ENCODE data around the gene IKZF1. TPM values are rescaled to one million over a fixed set of nuclear protein-coding genes. Genes with fewer than 3 reads are reported as not detected.

Gene IKZF1
- total and polyA plus RNA-seq, 9 of the 15 experiments (the other 6 are each of a cell fraction or from before 2014, with no cell fraction given), result 12.6 to 85.3 (median 44.7) TPM

GRCh38 chr7:50335795-50336754 is 31.6 kb downstream of the IKZF1 start (continued):
- TF ChIP-seq SIN3A (IDR thresholded peaks at IDR 0.05; ENCODE audit: borderline replicate concordance in 2 of 2, control insufficient read depth in 1 of 2, low read depth in 2 of 2, low read length in 2 of 2), result peak in 1 of 2 experiments; percentile 57; a peak in 1 of 4 replicates
- TF ChIP-seq HDAC2 (IDR thresholded peaks at IDR 0.05), result no peak
- no peak for TF ChIP-seq OTX1 (CRISPR knock-in tag; IDR thresholded peaks at IDR 0.05)
- TF ChIP-seq, protein P1, sequence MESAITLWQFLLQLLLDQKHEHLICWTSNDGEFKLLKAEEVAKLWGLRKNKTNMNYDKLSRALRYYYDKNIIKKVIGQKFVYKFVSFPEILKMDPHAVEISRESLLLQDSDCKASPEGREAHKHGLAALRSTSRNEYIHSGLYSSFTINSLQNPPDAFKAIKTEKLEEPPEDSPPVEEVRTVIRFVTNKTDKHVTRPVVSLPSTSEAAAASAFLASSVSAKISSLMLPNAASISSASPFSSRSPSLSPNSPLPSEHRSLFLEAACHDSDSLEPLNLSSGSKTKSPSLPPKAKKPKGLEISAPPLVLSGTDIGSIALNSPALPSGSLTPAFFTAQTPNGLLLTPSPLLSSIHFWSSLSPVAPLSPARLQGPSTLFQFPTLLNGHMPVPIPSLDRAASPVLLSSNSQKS (CRISPR knock-in tag; IDR thresholded peaks at IDR 0.05), result no peak
- no peak for TF ChIP-seq ZNF12 (CRISPR knock-in tag; IDR thresholded peaks at IDR 0.05)
- no peak for TF ChIP-seq ZBTB12 (CRISPR knock-in tag; IDR thresholded peaks at IDR 0.05)
- no peak for TF ChIP-seq TBP (optimal IDR thresholded peaks at IDR 0.05; ENCODE audit: low read depth, low read length)
- no peak for TF ChIP-seq FOXM1 (IDR thresholded peaks at IDR 0.05; ENCODE audit: low read depth)
- no peak for TF ChIP-seq FOXM1 (CRISPR knock-in tag; IDR thresholded peaks at IDR 0.05; ENCODE audit: low read depth)
- no peak for TF ChIP-seq CCNT2 (IDR thresholded peaks at IDR 0.05; ENCODE audit: borderline replicate concordance, extremely low read depth, insufficient read length, low read depth, low read length)
- no peak for TF ChIP-seq HEY1 (CRISPR knock-in tag; IDR thresholded peaks at IDR 0.05; ENCODE audit: borderline replicate concordance)
- no peak for TF ChIP-seq SRSF3 (IDR thresholded peaks at IDR 0.05; ENCODE audit: insufficient read depth, low read length)
- TF ChIP-seq CBX5 (IDR thresholded peaks at IDR 0.05; ENCODE audit: borderline replicate concordance, low read depth), result no peak
- TF ChIP-seq, protein P2, sequence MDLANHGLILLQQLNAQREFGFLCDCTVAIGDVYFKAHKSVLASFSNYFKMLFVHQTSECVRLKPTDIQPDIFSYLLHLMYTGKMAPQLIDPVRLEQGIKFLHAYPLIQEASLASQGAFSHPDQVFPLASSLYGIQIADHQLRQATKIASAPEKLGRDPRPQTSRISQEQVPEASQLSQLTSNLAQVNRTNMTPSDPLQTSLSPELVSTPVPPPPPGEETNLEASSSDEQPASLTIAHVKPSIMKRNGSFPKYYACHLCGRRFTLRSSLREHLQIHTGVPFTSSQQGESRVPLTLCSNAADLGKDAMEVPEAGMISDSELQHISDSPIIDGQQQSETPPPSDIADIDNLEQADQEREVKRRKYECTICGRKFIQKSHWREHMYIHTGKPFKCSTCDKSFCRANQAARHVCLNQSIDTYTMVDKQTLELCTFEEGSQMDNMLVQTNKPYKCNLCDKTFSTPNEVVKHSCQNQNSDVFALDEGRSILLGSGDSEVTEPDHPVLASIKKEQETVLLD (IDR thresholded peaks at IDR 0.05), result no peak
- TF ChIP-seq, protein P3, sequence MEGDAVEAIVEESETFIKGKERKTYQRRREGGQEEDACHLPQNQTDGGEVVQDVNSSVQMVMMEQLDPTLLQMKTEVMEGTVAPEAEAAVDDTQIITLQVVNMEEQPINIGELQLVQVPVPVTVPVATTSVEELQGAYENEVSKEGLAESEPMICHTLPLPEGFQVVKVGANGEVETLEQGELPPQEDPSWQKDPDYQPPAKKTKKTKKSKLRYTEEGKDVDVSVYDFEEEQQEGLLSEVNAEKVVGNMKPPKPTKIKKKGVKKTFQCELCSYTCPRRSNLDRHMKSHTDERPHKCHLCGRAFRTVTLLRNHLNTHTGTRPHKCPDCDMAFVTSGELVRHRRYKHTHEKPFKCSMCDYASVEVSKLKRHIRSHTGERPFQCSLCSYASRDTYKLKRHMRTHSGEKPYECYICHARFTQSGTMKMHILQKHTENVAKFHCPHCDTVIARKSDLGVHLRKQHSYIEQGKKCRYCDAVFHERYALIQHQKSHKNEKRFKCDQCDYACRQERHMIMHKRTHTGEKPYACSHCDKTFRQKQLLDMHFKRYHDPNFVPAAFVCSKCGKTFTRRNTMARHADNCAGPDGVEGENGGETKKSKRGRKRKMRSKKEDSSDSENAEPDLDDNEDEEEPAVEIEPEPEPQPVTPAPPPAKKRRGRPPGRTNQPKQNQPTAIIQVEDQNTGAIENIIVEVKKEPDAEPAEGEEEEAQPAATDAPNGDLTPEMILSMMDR (IDR thresholded peaks at IDR 0.05 in 2 of 3, conservative IDR thresholded peaks at IDR 0.05 in 1 of 3; ENCODE audit: insufficient read depth in 2 of 3, low read depth in 1 of 3, low read length in 3 of 3), result peak; percentile 15 to 25 (median 19); a peak in 2 of 6 replicates
- TF ChIP-seq, protein P4, sequence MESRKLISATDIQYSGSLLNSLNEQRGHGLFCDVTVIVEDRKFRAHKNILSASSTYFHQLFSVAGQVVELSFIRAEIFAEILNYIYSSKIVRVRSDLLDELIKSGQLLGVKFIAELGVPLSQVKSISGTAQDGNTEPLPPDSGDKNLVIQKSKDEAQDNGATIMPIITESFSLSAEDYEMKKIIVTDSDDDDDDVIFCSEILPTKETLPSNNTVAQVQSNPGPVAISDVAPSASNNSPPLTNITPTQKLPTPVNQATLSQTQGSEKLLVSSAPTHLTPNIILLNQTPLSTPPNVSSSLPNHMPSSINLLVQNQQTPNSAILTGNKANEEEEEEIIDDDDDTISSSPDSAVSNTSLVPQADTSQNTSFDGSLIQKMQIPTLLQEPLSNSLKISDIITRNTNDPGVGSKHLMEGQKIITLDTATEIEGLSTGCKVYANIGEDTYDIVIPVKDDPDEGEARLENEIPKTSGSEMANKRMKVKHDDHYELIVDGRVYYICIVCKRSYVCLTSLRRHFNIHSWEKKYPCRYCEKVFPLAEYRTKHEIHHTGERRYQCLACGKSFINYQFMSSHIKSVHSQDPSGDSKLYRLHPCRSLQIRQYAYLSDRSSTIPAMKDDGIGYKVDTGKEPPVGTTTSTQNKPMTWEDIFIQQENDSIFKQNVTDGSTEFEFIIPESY (CRISPR knock-in tag; IDR thresholded peaks at IDR 0.05), result no peak
- TF ChIP-seq HNRNPLL (IDR thresholded peaks at IDR 0.05; ENCODE audit: low read depth, low read length, poor library complexity, severe bottlenecking), result no peak
- TF ChIP-seq ZNF586 (CRISPR knock-in tag; conservative IDR thresholded peaks at IDR 0.05), result no peak
